IPS DF 6.9 (cell line): ENCODE results near the gene ZIM2.

ENCODE experiments used
- DNase-seq: peaks from one replicate; pipeline ENCODE4 v3.0.0-alpha.2; 2013; ENCODE audit warnings: low read depth, low spot score
- H3K27ac ChIP-seq: one replicate; pipeline ENCODE4 v1.5.1; 2013; ENCODE audit warnings: low read length, control low read depth
- H3K27me3 ChIP-seq: 2 replicates; pipeline ENCODE4 v1.6.1; 2013; ENCODE audit warnings: mild to moderate bottlenecking, low read length; ENCODE audit not compliant: control insufficient read depth, insufficient read depth
- H3K36me3 ChIP-seq: 2 replicates; pipeline ENCODE4 v1.6.1; 2013; ENCODE audit warnings: low read length; ENCODE audit not compliant: control insufficient read depth, insufficient read depth
- H3K4me1 ChIP-seq: 2 replicates; pipeline ENCODE4 v1.6.1; 2013; ENCODE audit warnings: low read length; ENCODE audit not compliant: control insufficient read depth, insufficient read depth
- H3K4me3 ChIP-seq: 2 replicates; pipeline ENCODE4 v1.5.1; 2013; ENCODE audit warnings: mild to moderate bottlenecking, low read length
- H3K9me3 ChIP-seq: 2 replicates; pipeline ENCODE4 v1.6.1; 2013; ENCODE audit warnings: low read length, inconsistent platforms; ENCODE audit not compliant: control insufficient read depth, insufficient read depth
- WGBS: extraction: QIAGEN DNeasy Blood & Tissue Kit; methylation state at CpG from one replicate; pipeline ENCODE4 v1.1.7; 2013; ENCODE audit warnings: mixed read lengths, missing lambda C conversion rate; ENCODE audit not compliant: insufficient read length, insufficient coverage; 5-methylcytosine and 5-hydroxymethylcytosine counted together

Gene ZIM2

GRCh38 chr19:56811480-56811879, 29.0 kb downstream of the ZIM2 start:
- WGBS = 100% methylated on average over 1 of the region's 6 CpGs

GRCh38 chr19:56810260-56810659, 30.3 kb downstream of the ZIM2 start:
- no peaks in the 10 kb centered on the region for H3K27me3 ChIP-seq
- no peak for DNase-seq
- WGBS = 100% methylated on average over 1 of the region's 1 CpG
- H3K4me3 ChIP-seq = no peak overlapping the region
- no peaks in the 10 kb centered on the region for H3K4me1 ChIP-seq
- no peaks in the 10 kb centered on the region for H3K36me3 ChIP-seq
- H3K27ac ChIP-seq = no peak overlapping the region
- H3K9me3 ChIP-seq = peaks cover 21% of the 10 kb centered on the region

More at GRCh38 chr19:56811480-56811879, 29.0 kb downstream of the ZIM2 start:
- H3K4me3 ChIP-seq = no peak overlapping the region
- no peaks in the 10 kb centered on the region for H3K36me3 ChIP-seq
- H3K4me1 ChIP-seq = no peaks in the 10 kb centered on the region
- no peaks in the 10 kb centered on the region for H3K27me3 ChIP-seq
- no peak for DNase-seq
- peaks cover 25% of the 10 kb centered on the region for H3K9me3 ChIP-seq
- H3K27ac ChIP-seq = no peak overlapping the region

DNA sequence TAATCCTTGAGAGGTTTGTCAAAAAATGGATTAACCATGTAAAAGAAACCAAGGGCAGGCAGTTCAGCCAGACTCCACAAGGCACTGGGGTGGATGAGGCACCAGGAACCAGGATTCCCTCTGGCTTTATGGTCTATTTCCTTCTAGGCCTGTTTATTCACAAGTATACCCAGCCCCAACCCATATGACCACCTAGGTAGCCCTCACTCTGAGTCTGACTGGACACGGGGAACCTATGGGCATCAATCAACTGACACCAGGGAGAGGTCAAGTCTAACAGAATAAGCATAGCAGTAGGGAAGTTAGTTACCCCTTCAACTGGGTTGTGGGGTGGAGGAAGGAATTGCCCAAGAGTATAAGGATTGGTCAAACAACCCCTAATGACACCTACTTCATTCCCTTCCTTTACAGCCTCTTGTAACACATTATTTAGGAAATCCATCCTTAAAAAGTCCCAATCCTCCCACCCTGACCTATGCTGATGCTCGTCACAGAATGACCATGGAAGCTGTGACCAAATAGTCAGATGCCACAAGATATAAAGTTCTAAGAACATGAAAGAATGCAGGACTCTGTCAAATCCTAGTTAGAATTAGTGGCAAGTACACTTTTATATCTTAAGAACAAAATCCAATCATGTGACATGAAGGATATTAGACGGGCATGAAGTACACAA, 31.7 kb downstream of the ZIM2 start:
- WGBS = no CpG with 5 or more reads among the region's 3 CpGs
- Histone ChIP-seq H3K27me3 (no peaks in the 10 kb centered on the region), H3K9me3 (peaks cover 14% of the 10 kb centered on the region), H3K4me1 (no peaks in the 10 kb centered on the region), H3K4me3 (no peak overlapping the region), H3K36me3 (no peaks in the 10 kb centered on the region), H3K27ac (no peak overlapping the region)
- DNase-seq = no peak

- Histone ChIP-seq H3K36me3 (no peaks in the 10 kb centered on the region), H3K9me3 (peaks cover 23% of the 10 kb centered on the region), H3K4me1 (no peaks in the 10 kb centered on the region), H3K27me3 (no peaks in the 10 kb centered on the region), H3K27ac (no peak overlapping the region), H3K4me3 (no peak overlapping the region)
- no peak for DNase-seq
These were observed 33.9 kb downstream of the ZIM2 start for GRCh38 chr19:56806639-56807038.

- Histone ChIP-seq H3K4me3 (no peak overlapping the region), H3K27ac (no peak overlapping the region), H3K9me3 (peaks cover 22% of the 10 kb centered on the region), H3K4me1 (no peaks in the 10 kb centered on the region), H3K27me3 (no peaks in the 10 kb centered on the region), H3K36me3 (no peaks in the 10 kb centered on the region)
- no CpG with 5 or more reads among the region's 4 CpGs for WGBS
- no peak for DNase-seq
These were observed 62.2 kb downstream of the ZIM2 start for GRCh38 chr19:56778351-56778750.

- Histone ChIP-seq H3K4me3 (no peak overlapping the region), H3K4me1 (no peaks in the 10 kb centered on the region), H3K27ac (no peak overlapping the region), H3K36me3 (no peaks in the 10 kb centered on the region), H3K9me3 (peaks cover 13% of the 10 kb centered on the region), H3K27me3 (no peaks in the 10 kb centered on the region)
- no peak for DNase-seq
- WGBS = no CpG with 5 or more reads among the region's 4 CpGs
These were observed 70.9 kb downstream of the ZIM2 start for GRCh38 chr19:56769650-56770049.

- 100% methylated on average over 9 of the region's 28 CpGs for WGBS
- H3K4me1 ChIP-seq = no peaks in the 10 kb centered on the region
- H3K36me3 ChIP-seq = no peaks in the 10 kb centered on the region
- DNase-seq = no peak
- peaks cover 18% of the 10 kb centered on the region for H3K9me3 ChIP-seq
- H3K27me3 ChIP-seq = no peaks in the 10 kb centered on the region
- H3K4me3 ChIP-seq = no peak overlapping the region
- H3K27ac ChIP-seq = no peak overlapping the region
These were observed 75.4 kb downstream of the ZIM2 start for GRCh38 chr19:56765137-56765536.

GRCh38 chr19:56764196-56764695, 76.3 kb downstream of the ZIM2 start:
- DNase-seq = no peak
- Histone ChIP-seq H3K4me3 (no peak overlapping the region), H3K36me3 (no peaks in the 10 kb centered on the region), H3K4me1 (no peaks in the 10 kb centered on the region), H3K9me3 (peaks cover 21% of the 10 kb centered on the region), H3K27ac (no peak overlapping the region), H3K27me3 (no peaks in the 10 kb centered on the region)
- WGBS = no CpG with 5 or more reads among the region's 1 CpG

DNA sequence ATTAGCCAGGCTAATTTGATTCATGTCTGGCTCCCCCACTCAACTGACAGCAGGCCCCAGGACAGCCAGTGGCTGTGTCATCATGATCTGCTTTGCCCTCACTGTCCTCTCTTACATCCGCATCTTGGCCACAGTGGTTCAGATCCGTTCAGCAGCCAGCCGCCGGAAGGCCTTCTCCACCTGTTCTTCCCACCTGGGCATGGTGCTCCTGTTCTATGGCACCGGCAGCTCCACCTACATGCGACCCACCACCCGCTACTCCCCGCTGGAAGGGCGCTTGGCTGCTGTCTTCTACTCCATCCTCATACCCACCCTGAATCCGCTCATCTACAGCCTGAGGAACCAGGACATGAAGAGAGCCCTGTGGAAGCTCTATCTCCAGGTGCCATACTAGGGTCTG, 79.7 kb downstream of the ZIM2 start:
- Histone ChIP-seq H3K27me3 (no peaks in the 10 kb centered on the region), H3K36me3 (no peaks in the 10 kb centered on the region), H3K9me3 (peaks cover 23% of the 10 kb centered on the region), H3K4me1 (no peaks in the 10 kb centered on the region), H3K27ac (no peak overlapping the region), H3K4me3 (no peak overlapping the region)
- WGBS = no CpG with 5 or more reads among the region's 10 CpGs
- DNase-seq = no peak

DNA sequence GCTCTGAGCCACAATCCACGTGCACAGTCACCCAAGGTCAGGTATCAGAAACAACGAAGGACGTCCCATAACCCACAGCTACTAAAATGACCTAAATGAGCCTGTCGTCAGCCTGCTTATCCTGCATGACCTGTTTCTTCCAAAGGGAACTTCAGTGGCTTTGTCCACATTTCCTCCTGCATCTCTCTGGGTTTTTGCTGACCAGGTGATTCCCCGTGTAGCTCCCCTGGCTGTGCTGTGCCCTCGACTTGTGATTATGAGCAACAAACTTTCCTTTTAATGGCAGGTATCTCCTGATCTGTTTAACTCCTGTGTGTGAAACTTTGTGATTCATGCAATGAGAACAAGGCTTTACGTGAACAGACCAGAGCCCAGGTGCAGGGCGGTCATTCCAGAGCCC, 81.0 kb downstream of the ZIM2 start:
- DNase-seq = no peak
- no peaks in the 10 kb centered on the region for H3K27me3 ChIP-seq
- no peak overlapping the region for H3K27ac ChIP-seq
- no CpG with 5 or more reads among the region's 8 CpGs for WGBS
- no peaks in the 10 kb centered on the region for H3K36me3 ChIP-seq
- H3K4me3 ChIP-seq = no peak overlapping the region
- no peaks in the 10 kb centered on the region for H3K4me1 ChIP-seq
- H3K9me3 ChIP-seq = peaks cover 23% of the 10 kb centered on the region

- H3K27me3 ChIP-seq = no peaks in the 10 kb centered on the region
- no peak overlapping the region for H3K27ac ChIP-seq
- no peak overlapping the region for H3K4me3 ChIP-seq
- H3K4me1 ChIP-seq = no peaks in the 10 kb centered on the region
- WGBS = no CpG with 5 or more reads among the region's 6 CpGs
- H3K9me3 ChIP-seq = peaks cover 17% of the 10 kb centered on the region
- no peaks in the 10 kb centered on the region for H3K36me3 ChIP-seq
- DNase-seq = no peak
These were observed 89.4 kb downstream of the ZIM2 start for GRCh38 chr19:56751078-56751489.
